IPS DF 6.9 (cell line): ENCODE results near the gene EPN2.
"Not testable (repeated sequence)": the region's sequence is repeated elsewhere in the genome, so short reads cannot be mapped to it uniquely, and the experiment has no call there.

Experiments
- DNase-seq: peaks from one replicate; pipeline ENCODE4 v3.0.0-alpha.2; 2013; ENCODE audit warnings: low read depth, low spot score
- H3K27ac ChIP-seq: one replicate; pipeline ENCODE4 v1.5.1; 2013; ENCODE audit warnings: low read length, control low read depth
- H3K27me3 ChIP-seq: 2 replicates; pipeline ENCODE4 v1.6.1; 2013; ENCODE audit warnings: mild to moderate bottlenecking, low read length; ENCODE audit not compliant: control insufficient read depth, insufficient read depth
- H3K36me3 ChIP-seq: 2 replicates; pipeline ENCODE4 v1.6.1; 2013; ENCODE audit warnings: low read length; ENCODE audit not compliant: control insufficient read depth, insufficient read depth
- H3K4me1 ChIP-seq: 2 replicates; pipeline ENCODE4 v1.6.1; 2013; ENCODE audit warnings: low read length; ENCODE audit not compliant: control insufficient read depth, insufficient read depth
- H3K4me3 ChIP-seq: 2 replicates; pipeline ENCODE4 v1.5.1; 2013; ENCODE audit warnings: mild to moderate bottlenecking, low read length
- H3K9me3 ChIP-seq: 2 replicates; pipeline ENCODE4 v1.6.1; 2013; ENCODE audit warnings: low read length, inconsistent platforms; ENCODE audit not compliant: control insufficient read depth, insufficient read depth
- WGBS: extraction: QIAGEN DNeasy Blood & Tissue Kit; methylation state at CpG from one replicate; pipeline ENCODE4 v1.1.7; 2013; ENCODE audit warnings: mixed read lengths, missing lambda C conversion rate; ENCODE audit not compliant: insufficient read length, insufficient coverage; 5-methylcytosine and 5-hydroxymethylcytosine counted together

Gene EPN2

DNA sequence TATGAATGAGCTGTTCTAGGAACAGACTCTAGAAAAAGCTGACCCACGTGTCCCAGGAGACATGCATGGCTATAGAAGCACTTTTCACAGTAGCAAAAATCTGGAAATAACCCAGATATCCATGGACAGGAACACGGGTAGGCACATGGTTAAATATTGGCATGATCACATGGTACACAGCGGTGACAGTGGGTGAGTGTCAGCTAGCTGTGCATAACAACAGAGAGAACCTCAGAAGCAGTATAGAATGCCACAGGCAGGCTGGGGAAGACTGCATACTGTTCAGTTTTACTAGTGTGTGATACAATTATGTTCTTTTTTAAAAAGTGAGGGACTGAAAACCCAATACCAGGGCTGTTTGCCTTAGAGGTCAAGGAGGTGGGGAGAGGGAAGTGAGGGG is 31.4 kb downstream of the EPN2 start:
- H3K9me3 ChIP-seq: no peaks in the 10 kb centered on the region
- H3K27ac ChIP-seq: no peak overlapping the region
- WGBS: no CpG with 5 or more reads among the region's 3 CpGs
- no peaks in the 10 kb centered on the region; the same call in 1 of the 2 replicates for H3K4me1 ChIP-seq
- no peaks in the 10 kb centered on the region for H3K36me3 ChIP-seq
- no peak overlapping the region for H3K4me3 ChIP-seq
- H3K27me3 ChIP-seq: no peaks in the 10 kb centered on the region
- no peak for DNase-seq

- Histone ChIP-seq H3K9me3 (no peaks in the 10 kb centered on the region), H3K27ac (no peak overlapping the region), H3K4me3 (no peak overlapping the region), H3K36me3 (0 out of 2 replicates have a peak, but pooled peaks cover 2% of the 10 kb centered on the region), H3K4me1 (no peaks in the 10 kb centered on the region; the same call in 1 of the 2 replicates), H3K27me3 (no peaks in the 10 kb centered on the region)
- WGBS: no CpG with 5 or more reads among the region's 1 CpG
- no peak for DNase-seq
These were observed 31.9 kb downstream of the EPN2 start for GRCh38 chr17:19269106-19269505.

GRCh38 chr17:19269641-19270040 is 32.5 kb downstream of the EPN2 start:
- no peak overlapping the region for H3K4me3 ChIP-seq
- H3K9me3 ChIP-seq: no peaks in the 10 kb centered on the region
- DNase-seq: no peak
- H3K36me3 ChIP-seq: 0 out of 2 replicates have a peak, but pooled peaks cover 2% of the 10 kb centered on the region
- H3K4me1 ChIP-seq: no peaks in the 10 kb centered on the region; the same call in 1 of the 2 replicates
- H3K27me3 ChIP-seq: no peaks in the 10 kb centered on the region
- no peak overlapping the region for H3K27ac ChIP-seq
- no CpG with 5 or more reads among the region's 3 CpGs for WGBS

DNA sequence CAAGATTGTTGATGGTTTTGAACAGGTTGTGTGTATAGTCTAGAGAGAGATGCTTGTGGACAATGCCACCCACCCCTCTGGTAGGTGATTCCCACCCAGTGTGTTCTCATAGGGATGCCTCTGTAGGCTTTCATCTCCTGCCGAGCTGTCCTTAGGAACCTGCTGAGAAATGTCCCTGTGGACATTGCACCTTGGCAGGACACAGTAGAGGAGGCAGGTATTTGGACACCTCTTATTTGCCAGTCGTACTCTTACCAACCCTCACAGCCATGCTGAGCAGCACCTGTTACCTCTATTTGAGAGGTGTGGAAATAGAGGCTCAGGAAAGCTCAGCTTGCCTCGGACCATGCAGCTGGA is 33.2 kb downstream of the EPN2 start:
- no peaks in the 10 kb centered on the region for H3K27me3 ChIP-seq
- H3K27ac ChIP-seq: no peak overlapping the region
- H3K36me3 ChIP-seq: 0 out of 2 replicates have a peak, but pooled peaks cover 2% of the 10 kb centered on the region
- DNase-seq: no peak
- H3K4me1 ChIP-seq: no peaks in the 10 kb centered on the region; the same call in 1 of the 2 replicates
- no peaks in the 10 kb centered on the region for H3K9me3 ChIP-seq
- no peak overlapping the region for H3K4me3 ChIP-seq
- no CpG with 5 or more reads among the region's 3 CpGs for WGBS

GRCh38 chr17:19270704-19271611 is 33.8 kb downstream of the EPN2 start:
- no CpG with 5 or more reads among the region's 13 CpGs for WGBS
- H3K27me3 ChIP-seq: no peaks in the 10 kb centered on the region
- 0 out of 2 replicates have a peak, but pooled peaks cover 2% of the 10 kb centered on the region for H3K36me3 ChIP-seq
- H3K4me1 ChIP-seq: no peaks in the 10 kb centered on the region; the same call in 1 of the 2 replicates
- H3K9me3 ChIP-seq: no peaks in the 10 kb centered on the region
- no peak overlapping the region for H3K4me3 ChIP-seq
- H3K27ac ChIP-seq: no peak overlapping the region
- no peak for DNase-seq

GRCh38 chr17:19271780-19272357 is 34.7 kb downstream of the EPN2 start:
- DNase-seq: no peak
- no CpG with 5 or more reads among the region's 10 CpGs for WGBS
- Histone ChIP-seq H3K27ac (no peak overlapping the region), H3K36me3 (0 out of 2 replicates have a peak, but pooled peaks cover 2% of the 10 kb centered on the region), H3K9me3 (no peaks in the 10 kb centered on the region), H3K27me3 (no peaks in the 10 kb centered on the region), H3K4me3 (no peak overlapping the region), H3K4me1 (no peaks in the 10 kb centered on the region; the same call in 1 of the 2 replicates)

- Histone ChIP-seq H3K4me1 (no peaks in the 10 kb centered on the region; the same call in 1 of the 2 replicates), H3K36me3 (0 out of 2 replicates have a peak, but pooled peaks cover 2% of the 10 kb centered on the region), H3K4me3 (no peak overlapping the region), H3K9me3 (no peaks in the 10 kb centered on the region), H3K27me3 (no peaks in the 10 kb centered on the region), H3K27ac (no peak overlapping the region)
- no peak for DNase-seq
- WGBS: no CpG with 5 or more reads among the region's 7 CpGs
These were observed 36.6 kb downstream of the EPN2 start for GRCh38 chr17:19273731-19274130.

GRCh38 chr17:19274893-19275292 is 37.7 kb downstream of the EPN2 start:
- no peaks in the 10 kb centered on the region for H3K9me3 ChIP-seq
- no CpG with 5 or more reads among the region's 3 CpGs for WGBS
- H3K27ac ChIP-seq: no peak overlapping the region
- no peaks in the 10 kb centered on the region for H3K27me3 ChIP-seq
- no peak overlapping the region for H3K4me3 ChIP-seq
- 0 out of 2 replicates have a peak, but pooled peaks cover 2% of the 10 kb centered on the region for H3K36me3 ChIP-seq
- H3K4me1 ChIP-seq: no peaks in the 10 kb centered on the region
- DNase-seq: no peak

GRCh38 chr17:19275457-19276127 is 38.4 kb downstream of the EPN2 start:
- H3K36me3 ChIP-seq: 0 out of 2 replicates have a peak, but pooled peaks cover 2% of the 10 kb centered on the region
- WGBS: no CpG with 5 or more reads among the region's 3 CpGs
- H3K9me3 ChIP-seq: no peaks in the 10 kb centered on the region
- H3K4me3 ChIP-seq: no peak overlapping the region
- no peak overlapping the region for H3K27ac ChIP-seq
- H3K27me3 ChIP-seq: no peaks in the 10 kb centered on the region
- DNase-seq: no peak
- H3K4me1 ChIP-seq: 0 out of 2 replicates have a peak, but pooled peaks cover under 1% of the 10 kb centered on the region

- DNase-seq, H3K27ac ChIP-seq, H3K4me3 ChIP-seq, H3K4me1 ChIP-seq, H3K36me3 ChIP-seq, H3K9me3 ChIP-seq, H3K27me3 ChIP-seq: not testable (repeated sequence)
- no CpG with 5 or more reads among the region's 4 CpGs for WGBS
These were observed 41.1 kb downstream of the EPN2 start for GRCh38 chr17:19278284-19278683.
